WI38 (cell line): ENCODE results near the gene ZNF423.

Experiments
- H3K4me3 ChIP-seq: 2 replicates; pipeline ENCODE4 v1.5.1; 2011; ENCODE audit warnings: low read depth, mild to moderate bottlenecking, control low read depth, low read length
- CTCF ChIP-seq: IDR thresholded peaks from 2 replicates; pipeline ENCODE4 v1.5.1; 2012; ENCODE audit warnings: low read depth, mild to moderate bottlenecking, control low read depth, low read length

The ZNF423 gene

GRCh38 chr16:49663081-49664065, 192.5 kb downstream of the ZNF423 start:
- H3K4me3 ChIP-seq = no peak overlapping the region
- no peak for TF ChIP-seq CTCF

DNA sequence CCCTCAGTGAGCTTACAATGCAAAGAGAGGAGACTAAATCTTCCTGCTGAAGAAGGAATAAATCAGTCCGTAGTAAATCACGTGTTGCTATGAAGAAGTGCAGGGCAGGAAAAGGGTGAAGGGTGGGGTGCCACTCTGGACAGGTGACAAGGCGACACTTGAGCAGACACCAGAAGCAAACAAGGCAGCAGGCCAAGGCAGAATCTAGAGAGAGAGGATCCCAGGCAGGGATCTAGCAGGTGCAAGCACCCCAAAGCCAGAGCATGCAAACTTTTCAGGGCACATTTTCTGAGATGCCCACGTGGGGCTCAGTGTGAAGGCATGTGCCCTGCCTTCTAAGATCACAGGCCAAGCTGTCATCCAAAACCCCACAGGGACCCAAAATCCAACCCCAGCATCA, 193.3 kb downstream of the ZNF423 start:
- H3K4me3 ChIP-seq = no peak overlapping the region
- no peak for TF ChIP-seq CTCF

DNA sequence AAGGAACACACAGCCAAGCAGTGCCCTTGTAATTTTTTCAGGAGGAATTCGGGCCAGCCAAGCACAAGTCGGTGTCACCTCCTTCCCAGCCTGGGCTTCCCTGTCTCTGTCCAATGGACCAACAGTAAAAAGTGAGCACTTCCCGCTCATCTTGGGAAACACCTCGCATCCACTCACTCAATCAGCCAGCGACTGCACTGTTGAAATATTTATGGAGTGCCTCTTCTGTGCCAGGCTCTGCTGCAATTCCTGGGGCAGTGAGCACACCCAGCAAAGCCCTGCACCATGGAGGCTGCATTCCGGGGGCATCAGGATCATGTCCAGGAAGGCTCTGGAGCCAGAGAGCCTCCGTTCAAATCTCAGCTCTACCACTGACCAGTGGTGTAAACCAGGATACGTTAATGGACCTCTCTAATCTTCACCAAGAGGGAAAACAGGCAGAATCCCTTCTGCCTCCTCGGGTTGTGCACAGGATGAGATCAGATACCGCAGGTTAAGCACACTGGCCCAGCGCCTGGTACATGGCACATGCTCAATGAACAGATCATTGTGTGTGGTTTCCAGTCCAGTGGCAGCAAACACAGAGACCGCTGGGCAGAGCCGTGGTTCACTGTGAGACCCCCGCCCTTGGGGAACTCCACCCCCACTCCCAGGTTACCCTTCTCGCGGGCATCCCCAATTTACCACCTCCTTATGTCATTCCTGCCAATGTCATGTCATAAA, 194.3 kb downstream of the ZNF423 start:
- H3K4me3 ChIP-seq = no peak overlapping the region
- TF ChIP-seq CTCF = no peak

GRCh38 chr16:49660626-49661025, 195.3 kb downstream of the ZNF423 start:
- no peak for TF ChIP-seq CTCF
- H3K4me3 ChIP-seq = no peak overlapping the region

DNA sequence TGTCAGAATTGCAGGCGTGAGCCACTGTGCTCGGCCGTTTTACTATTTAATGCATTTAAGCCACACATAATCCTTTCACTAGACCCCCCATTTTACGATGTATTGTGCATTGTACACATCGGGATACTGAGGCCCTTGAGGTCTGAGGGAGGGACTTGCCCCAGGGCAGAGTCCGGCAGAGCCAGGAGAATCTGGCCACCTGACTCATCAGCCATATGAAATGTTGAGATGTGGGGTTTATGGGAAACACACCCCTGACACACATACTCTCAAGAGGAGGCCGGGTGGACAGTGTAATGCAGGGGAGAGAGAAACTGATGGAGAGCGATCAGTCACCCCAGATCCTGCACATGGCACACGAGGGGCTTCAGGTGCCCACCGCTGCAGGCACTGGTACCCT, 196.6 kb downstream of the ZNF423 start:
- TF ChIP-seq CTCF = no peak
- H3K4me3 ChIP-seq = no peak overlapping the region

GRCh38 chr16:49658531-49658930, 197.4 kb downstream of the ZNF423 start:
- no peak for TF ChIP-seq CTCF
- no peak overlapping the region for H3K4me3 ChIP-seq
